ENCODE data around the gene LGALS1. TPM values are rescaled to one million over a fixed set of nuclear protein-coding genes. Genes with fewer than 3 reads are reported as not detected.
"Not testable (repeated sequence)": the region's sequence is repeated elsewhere in the genome, so short reads cannot be mapped to it uniquely, and the experiment has no call there.

Gene LGALS1
- total RNA-seq, 2 experiments from 2014 or later: 1,140 to 1,273 TPM

- H3K27ac Mint-ChIP-seq; DNase-seq; H3K4me3 Mint-ChIP-seq; H3K36me3 Mint-ChIP-seq (ENCODE audit: low read depth); H3K9me3 Mint-ChIP-seq; CTCF ChIA-PET; H3K4me1 Mint-ChIP-seq; H3K27me3 Mint-ChIP-seq; POLR2A ChIA-PET: not testable (repeated sequence)
Observed at GRCh38 chr22:37717746-37718305, 42.4 kb downstream of the LGALS1 start.

DNA sequence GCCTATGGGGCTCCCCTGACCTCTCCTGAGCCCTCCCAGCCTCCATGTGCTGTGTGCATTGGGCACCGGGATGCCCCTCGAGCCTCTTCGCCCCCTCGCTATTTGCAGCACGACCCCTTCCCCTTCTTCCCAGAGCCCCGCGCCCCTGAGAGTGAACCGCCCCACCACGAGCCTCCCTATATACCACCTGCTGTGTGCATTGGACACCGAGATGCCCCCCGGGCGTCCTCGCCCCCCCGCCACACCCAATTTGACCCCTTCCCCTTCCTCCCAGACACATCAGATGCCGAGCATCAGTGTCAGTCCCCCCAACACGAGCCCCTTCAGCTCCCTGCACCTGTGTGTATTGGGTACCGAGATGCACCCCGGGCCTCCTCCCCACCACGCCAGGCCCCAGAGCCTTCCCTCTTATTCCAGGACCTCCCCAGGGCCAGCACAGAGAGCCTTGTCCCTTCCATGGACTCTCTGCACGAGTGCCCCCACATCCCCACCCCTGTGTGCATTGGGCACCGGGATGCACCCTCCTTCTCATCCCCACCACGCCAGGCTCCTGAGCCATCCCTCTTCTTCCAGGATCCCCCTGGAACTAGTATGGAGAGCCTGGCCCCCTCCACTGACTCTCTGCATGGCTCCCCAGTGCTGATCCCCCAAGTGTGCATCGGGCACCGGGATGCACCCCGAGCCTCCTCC, 50.3 kb downstream of the LGALS1 start:
- CTCF ChIA-PET: no interaction called here
- H3K4me3 Mint-ChIP-seq: no peak overlapping the region
- no peak for DNase-seq

DNA sequence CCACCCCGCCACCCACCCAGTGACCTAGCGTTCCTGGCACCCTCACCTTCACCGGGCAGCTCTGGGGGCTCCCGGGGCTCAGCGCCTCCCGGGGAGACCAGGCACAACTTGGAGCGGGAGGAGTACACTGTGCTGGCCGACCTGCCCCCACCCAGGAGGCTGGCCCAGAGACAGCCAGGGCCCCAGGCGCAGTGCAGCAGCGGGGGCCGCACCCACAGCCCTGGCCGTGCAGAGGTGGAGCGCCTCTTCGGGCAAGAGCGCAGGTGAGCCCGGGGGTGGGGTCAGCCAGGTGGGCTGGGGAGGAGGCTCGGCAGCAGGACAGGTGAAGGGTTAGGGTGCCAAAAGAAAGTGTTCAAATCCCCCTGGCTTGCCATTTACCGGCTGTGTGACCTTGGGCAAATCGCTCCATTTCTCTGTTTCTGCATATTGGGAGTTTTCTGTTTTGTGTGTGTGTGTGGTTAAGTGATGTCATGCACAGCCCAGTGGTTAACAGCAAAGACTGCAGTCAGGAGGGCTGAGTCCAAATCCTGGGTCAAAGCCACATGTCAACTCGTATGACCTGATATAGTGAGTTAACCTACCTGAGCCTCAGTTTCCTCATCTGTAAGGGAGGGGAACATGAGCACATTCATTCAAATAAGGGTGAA, 50.9 kb downstream of the LGALS1 start:
- Mint-ChIP-seq H3K27ac (no peak overlapping the region), H3K27me3 (no peaks in the 10 kb centered on the region), H3K9me3 (no peaks in the 10 kb centered on the region), H3K36me3 (ENCODE audit: low read depth) (no peaks in the 10 kb centered on the region), H3K4me3 (no peak overlapping the region), H3K4me1 (peaks cover 7% of the 10 kb centered on the region)
- no peak for DNase-seq
- CTCF ChIA-PET: no interaction called here
- POLR2A ChIA-PET: no interaction called here

More for the DNA sequence above, 50.3 kb downstream of the LGALS1 start:
- Mint-ChIP-seq H3K36me3 (ENCODE audit: low read depth) (no peaks in the 10 kb centered on the region), H3K27ac (no peak overlapping the region), H3K27me3 (no peaks in the 10 kb centered on the region), H3K9me3 (no peaks in the 10 kb centered on the region), H3K4me1 (peaks cover 7% of the 10 kb centered on the region)
- POLR2A ChIA-PET: no interaction called here

GRCh38 chr22:37728620-37729019, 53.2 kb downstream of the LGALS1 start:
- no peak for DNase-seq
- H3K36me3 Mint-ChIP-seq (ENCODE audit: low read depth): no peaks in the 10 kb centered on the region
- ChIA-PET POLR2A (no interaction called here), CTCF (interaction anchor here (0.9 to 1.4 kb wide), 2 partner anchors 20 to 27 kb away, joined by 3 read pairs; no protein-coding TSS in a partner anchor)
- peaks cover 7% of the 10 kb centered on the region for H3K4me1 Mint-ChIP-seq
- no peak overlapping the region for H3K27ac Mint-ChIP-seq
- H3K9me3 Mint-ChIP-seq: no peaks in the 10 kb centered on the region
- no peaks in the 10 kb centered on the region for H3K27me3 Mint-ChIP-seq
- H3K4me3 Mint-ChIP-seq: no peak overlapping the region

Other genes starting within 250 kb of the LGALS1 start
- gene ELFN2, start 248.2 kb upstream of the LGALS1 start, total RNA-seq: under 1 TPM; 0.10 to 0.23 TPM
- 100 to 1,000 TPM; 218 to 219 TPM for gene MFNG, start 189.3 kb upstream of the LGALS1 start, total RNA-seq
- not detected for gene CARD10, start 156.2 kb upstream of the LGALS1 start, total RNA-seq
- under 1 TPM in 1 of 2 experiments, not detected in 1; 0.30 TPM for gene CDC42EP1, start 115.2 kb upstream of the LGALS1 start, total RNA-seq
- gene LGALS2, start 95.5 kb upstream of the LGALS1 start, total RNA-seq: not detected
- 10 to 100 TPM; 58.5 to 62.8 TPM for gene GGA1, start 66.8 kb upstream of the LGALS1 start, total RNA-seq
- 100 to 1,000 TPM; 184 to 187 TPM for gene SH3BP1, start 36.0 kb upstream of the LGALS1 start, total RNA-seq
- 10 to 100 TPM; 21.5 to 21.8 TPM for gene PDXP, start 16.9 kb upstream of the LGALS1 start, total RNA-seq
- 10 to 100 TPM; 57.3 to 57.7 TPM for gene NOL12, start 10.7 kb downstream of the LGALS1 start, total RNA-seq
- 10 to 100 TPM; 44.1 to 53.5 TPM for gene TRIOBP, start 21.4 kb downstream of the LGALS1 start, total RNA-seq
- gene GCAT, start 132.3 kb downstream of the LGALS1 start, total RNA-seq: 10 to 100 TPM; 10.4 to 12.0 TPM
- not detected for gene GALR3, start 147.7 kb downstream of the LGALS1 start, total RNA-seq
- gene ANKRD54, start 168.7 kb downstream of the LGALS1 start, total RNA-seq: 10 to 100 TPM; 26.7 to 27.4 TPM
- 100 to 1,000 TPM; 444 to 449 TPM for gene EIF3L, start 173.8 kb downstream of the LGALS1 start, total RNA-seq
- 10 to 100 TPM; 27.6 to 30.7 TPM for gene MICALL1, start 230.7 kb downstream of the LGALS1 start, total RNA-seq